Immature natural killer cell (primary cell): ENCODE data around the gene B4GALNT4. TPM values are rescaled to one million over a fixed set of nuclear protein-coding genes. Genes with fewer than 3 reads are reported as not detected.
"Not testable (repeated sequence)": the region's sequence is repeated elsewhere in the genome, so short reads cannot be mapped to it uniquely, and the experiment has no call there.

Experiments
- DNase-seq, 3 donors: peaks; one replicate each; pipeline ENCODE4 v3.0.0; 2022; ENCODE audit warnings: mixed read lengths in 1 of 3
- H3K27ac Mint-ChIP-seq, 6 donors: one replicate each; pipeline ENCODE4 v1.8.0; 2020; ENCODE audit warnings: mixed read lengths in 6 of 6, mild to moderate bottlenecking in 5 of 6, inconsistent platforms in 4 of 6, moderate library complexity in 3 of 6
- H3K27me3 Mint-ChIP-seq, 3 donors: one replicate each; pipeline ENCODE4 v1.8.0; 2020 to 2021; ENCODE audit warnings: low read depth in 3 of 3, mild to moderate bottlenecking in 3 of 3, mixed read lengths in 3 of 3, moderate library complexity in 3 of 3, inconsistent platforms in 1 of 3
- H3K36me3 Mint-ChIP-seq, 3 donors: one replicate each; pipeline ENCODE4 v1.8.0; 2020; ENCODE audit warnings: mixed read lengths in 3 of 3, inconsistent platforms in 2 of 3, mild to moderate bottlenecking in 2 of 3
- H3K4me1 Mint-ChIP-seq, 2 donors: one replicate each; pipeline ENCODE4 v1.8.0; 2020; ENCODE audit warnings: inconsistent platforms in 2 of 2, mild to moderate bottlenecking in 2 of 2, mixed read lengths in 2 of 2, moderate library complexity in 1 of 2
- H3K4me3 Mint-ChIP-seq, 5 donors: one replicate each; pipeline ENCODE4 v1.8.0; 2020; ENCODE audit warnings: mild to moderate bottlenecking in 5 of 5, mixed read lengths in 5 of 5, inconsistent platforms in 3 of 5, moderate library complexity in 3 of 5
- H3K9me3 Mint-ChIP-seq, 6 donors: one replicate each; pipeline ENCODE4 v1.8.0; 2020; ENCODE audit warnings: mild to moderate bottlenecking in 6 of 6, mixed read lengths in 6 of 6, inconsistent platforms in 4 of 6, moderate library complexity in 3 of 6
- polyA plus RNA-seq, 3 donors: library from polyadenylated mRNA; unstranded; fragments of 300-500 nt; fragmentation: Illumina TruSeq; gene quantifications; one replicate each; pipeline ENCODE4 v1.2.3, GENCODE V29; 2021

B4GALNT4 gene
- polyA plus RNA-seq, 3 donors from 2014 or later = 0.53 TPM; not detected in 2

DNA sequence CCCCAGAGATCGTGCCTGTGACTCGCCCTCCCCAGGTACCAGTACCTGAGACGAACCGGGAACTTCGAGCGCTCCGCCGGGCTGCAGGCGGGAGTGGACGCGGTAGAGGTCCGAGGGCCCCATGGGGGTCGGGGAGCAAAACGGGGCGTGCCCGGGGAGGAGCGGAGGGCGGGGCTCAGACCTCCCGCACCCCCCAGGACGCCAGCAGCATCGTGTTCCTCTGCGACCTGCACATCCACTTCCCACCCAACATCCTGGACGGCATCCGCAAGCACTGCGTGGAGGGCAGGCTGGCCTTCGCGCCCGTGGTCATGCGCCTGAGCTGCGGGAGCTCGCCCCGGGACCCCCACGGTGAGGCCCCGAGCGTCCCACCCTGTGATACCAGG is 10.8 kb downstream of the B4GALNT4 start:
- Mint-ChIP-seq H3K27ac (no peak overlapping the region), H3K27me3 (peaks cover 2 to 7% (median 4%) of the 10 kb centered on the region in 3 donors), H3K36me3 (no peaks in the 10 kb centered on the region), H3K9me3 (no peaks in the 10 kb centered on the region), H3K4me3 (no peak overlapping the region), H3K4me1 (peaks cover 4 to 6% of the 10 kb centered on the region in 2 donors)
- DNase-seq = no peak

DNA sequence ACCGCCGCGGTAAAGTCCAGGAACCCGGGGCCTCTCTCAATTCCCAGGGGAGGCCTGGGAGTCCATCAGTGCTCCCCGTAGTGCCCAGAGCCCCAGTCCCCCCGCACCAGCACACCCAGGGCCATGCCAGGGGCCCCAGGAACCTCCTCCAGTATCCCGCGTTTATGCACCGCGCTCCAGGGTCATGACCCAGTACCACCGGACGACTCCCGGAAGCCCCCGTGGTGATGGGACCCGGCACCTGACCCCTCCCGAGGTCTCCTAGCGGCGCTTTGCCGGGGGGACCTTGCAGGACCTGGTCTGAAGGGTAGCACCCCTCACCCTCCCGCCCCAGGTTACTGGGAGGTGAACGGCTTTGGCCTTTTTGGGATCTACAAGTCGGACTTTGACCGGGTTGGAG is 11.2 kb downstream of the B4GALNT4 start:
- DNase-seq = no peak
- Mint-ChIP-seq H3K27ac (no peak overlapping the region), H3K36me3 (no peaks in the 10 kb centered on the region), H3K9me3 (no peaks in the 10 kb centered on the region), H3K27me3 (peaks cover 2 to 7% (median 4%) of the 10 kb centered on the region in 3 donors), H3K4me3 (no peak overlapping the region), H3K4me1 (peaks cover 4 to 6% of the 10 kb centered on the region in 2 donors)

DNA sequence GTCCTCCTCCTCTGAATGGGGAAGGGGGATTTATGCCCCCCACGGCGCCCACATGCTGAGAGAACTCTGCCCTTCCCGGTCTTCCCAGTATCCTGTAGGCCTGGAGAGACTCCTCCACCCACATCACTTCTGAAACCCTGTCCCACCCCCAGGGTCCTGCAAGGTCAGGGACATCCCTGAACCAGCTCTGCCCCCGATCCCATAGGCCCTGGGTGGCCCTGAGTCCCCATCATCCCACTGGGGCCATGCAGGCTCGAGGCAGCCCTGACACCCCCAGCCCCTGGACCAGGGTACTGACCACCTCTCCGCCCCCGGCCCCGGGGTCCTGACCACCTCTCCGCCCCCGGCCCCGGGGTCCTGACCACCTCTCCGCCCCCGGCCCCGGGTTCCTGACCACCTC is 11.7 kb downstream of the B4GALNT4 start:
- H3K36me3 Mint-ChIP-seq = no peaks in the 10 kb centered on the region
- H3K27ac Mint-ChIP-seq = no peak overlapping the region
- peaks cover 2 to 7% (median 4%) of the 10 kb centered on the region in 3 donors for H3K27me3 Mint-ChIP-seq
- H3K9me3 Mint-ChIP-seq = no peaks in the 10 kb centered on the region
- peaks cover 4 to 6% of the 10 kb centered on the region in 2 donors for H3K4me1 Mint-ChIP-seq
- no peak for DNase-seq
- H3K4me3 Mint-ChIP-seq = no peak overlapping the region

DNA sequence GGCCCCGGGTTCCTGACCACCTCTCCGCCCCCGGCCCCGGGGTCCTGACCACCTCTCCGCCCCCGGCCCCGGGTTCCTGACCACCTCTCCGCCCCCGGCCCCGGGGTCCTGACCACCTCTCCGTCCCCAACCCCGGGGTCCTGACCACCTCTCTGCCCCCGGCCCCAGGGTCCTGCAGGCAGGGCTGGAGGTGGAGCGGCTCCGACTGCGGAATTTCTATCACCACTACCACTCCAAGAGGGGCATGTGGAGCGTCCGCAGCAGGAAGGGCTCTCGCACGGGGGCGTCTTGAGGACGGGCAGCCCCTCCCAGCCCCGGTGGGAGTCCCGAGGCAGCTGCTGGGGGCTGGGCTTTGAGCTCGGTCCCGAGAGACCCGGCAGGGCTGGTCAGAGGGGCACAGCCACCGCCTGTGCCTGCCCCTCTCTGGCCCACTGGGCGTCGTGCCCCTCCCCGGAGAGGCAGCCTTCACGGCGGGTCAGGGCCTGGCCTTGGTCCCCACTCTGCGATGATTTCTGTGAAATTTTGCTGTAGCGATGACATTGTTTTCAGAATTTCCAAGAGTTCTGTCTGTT is 12.3 kb downstream of the B4GALNT4 start:
- no peak overlapping the region for H3K4me3 Mint-ChIP-seq
- no peaks in the 10 kb centered on the region for H3K9me3 Mint-ChIP-seq
- peaks cover 2 to 7% (median 4%) of the 10 kb centered on the region in 3 donors for H3K27me3 Mint-ChIP-seq
- no peak overlapping the region for H3K27ac Mint-ChIP-seq
- no peak for DNase-seq
- no peaks in the 10 kb centered on the region for H3K36me3 Mint-ChIP-seq
- H3K4me1 Mint-ChIP-seq = peaks cover 6 to 7% of the 10 kb centered on the region in 2 donors

DNA sequence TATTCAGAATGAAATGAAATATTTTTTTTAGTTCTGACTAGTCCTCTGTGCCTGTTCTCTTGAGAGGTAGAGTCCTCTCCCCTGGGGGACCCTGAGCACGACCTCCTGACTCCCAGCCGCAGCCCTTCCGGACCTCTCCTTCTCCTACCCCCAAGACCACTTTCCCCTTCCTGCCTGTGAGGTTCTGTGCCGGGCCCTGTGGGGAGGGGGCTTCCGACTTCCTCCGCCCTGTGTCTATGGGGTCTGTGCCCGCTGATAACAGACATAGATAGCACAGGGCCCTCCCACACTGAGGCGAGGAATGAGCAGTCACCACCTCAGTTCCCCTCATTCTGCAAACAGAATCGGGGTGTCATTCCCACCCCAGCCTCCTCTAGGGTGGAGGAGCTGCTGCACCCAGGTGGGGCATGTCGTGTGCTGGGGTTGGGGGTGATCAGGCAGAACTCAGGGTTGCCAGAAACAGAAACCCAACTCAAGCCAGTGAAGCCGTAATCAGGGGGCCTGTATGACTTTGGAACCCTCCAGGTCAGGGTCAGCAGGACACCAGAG is 12.9 kb downstream of the B4GALNT4 start:
- DNase-seq = no peak
- Mint-ChIP-seq H3K36me3 (peaks cover 0 to 3% (median 0%) of the 10 kb centered on the region in 3 donors), H3K4me3 (no peak overlapping the region), H3K9me3 (no peaks in the 10 kb centered on the region), H3K4me1 (peaks cover 12 to 13% of the 10 kb centered on the region in 2 donors), H3K27me3 (peaks cover 3 to 7% (median 4%) of the 10 kb centered on the region in 3 donors), H3K27ac (no peak overlapping the region)

DNA sequence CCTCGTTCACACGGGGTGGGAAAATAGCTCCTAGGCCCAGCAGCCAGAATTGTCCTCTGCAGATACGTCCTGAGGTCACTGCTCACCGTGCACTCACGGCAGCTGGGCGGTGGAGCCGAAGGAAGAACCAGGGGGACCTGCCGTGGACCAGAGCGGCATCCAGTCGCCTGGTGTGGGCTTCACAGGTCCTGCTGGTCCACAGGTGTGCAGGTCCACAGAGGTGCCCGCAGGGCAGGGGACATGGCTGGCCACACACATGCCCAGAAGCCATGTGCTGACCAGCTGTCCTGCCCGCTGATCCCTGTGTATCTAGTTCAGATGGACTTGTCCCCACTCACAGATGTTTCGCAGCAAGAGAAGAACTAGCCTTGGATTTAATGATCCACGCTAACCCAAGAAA is 14.1 kb downstream of the B4GALNT4 start:
- Mint-ChIP-seq H3K27ac (no peak overlapping the region), H3K36me3 (peaks cover 0 to 4% (median 0%) of the 10 kb centered on the region in 3 donors), H3K4me3 (no peak overlapping the region), H3K9me3 (no peaks in the 10 kb centered on the region), H3K4me1 (peaks cover 25 to 26% of the 10 kb centered on the region in 2 donors), H3K27me3 (peaks cover 1 to 4% (median 4%) of the 10 kb centered on the region in 3 donors)
- DNase-seq = no peak

DNA sequence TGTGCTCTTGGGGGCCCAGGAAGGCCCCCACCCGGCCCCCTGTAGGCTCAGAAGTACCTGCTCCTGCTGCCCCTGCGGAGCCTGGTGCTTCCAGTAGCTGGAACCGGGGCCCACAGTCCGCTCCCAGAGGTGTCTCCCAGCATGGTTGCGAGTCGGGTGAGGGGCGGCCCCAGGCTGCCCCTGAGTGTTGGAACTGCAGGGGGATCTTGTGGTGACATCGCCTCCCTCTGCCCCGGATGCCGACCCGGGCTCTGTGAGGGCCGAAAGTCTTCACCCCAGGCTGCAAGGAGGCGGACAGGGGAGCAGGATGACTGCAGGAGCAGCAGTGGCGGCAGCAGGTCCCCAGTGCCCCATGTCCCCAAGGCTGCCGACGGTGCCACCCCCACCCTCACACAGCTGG is 15.2 kb downstream of the B4GALNT4 start:
- Mint-ChIP-seq H3K4me3 (no peak overlapping the region), H3K27me3 (peaks cover 0 to 4% (median 4%) of the 10 kb centered on the region in 3 donors), H3K9me3 (no peaks in the 10 kb centered on the region), H3K27ac (no peak overlapping the region), H3K4me1 (peaks cover 25 to 26% of the 10 kb centered on the region in 2 donors), H3K36me3 (peaks cover 0 to 4% (median 0%) of the 10 kb centered on the region in 3 donors)
- no peak for DNase-seq

DNA sequence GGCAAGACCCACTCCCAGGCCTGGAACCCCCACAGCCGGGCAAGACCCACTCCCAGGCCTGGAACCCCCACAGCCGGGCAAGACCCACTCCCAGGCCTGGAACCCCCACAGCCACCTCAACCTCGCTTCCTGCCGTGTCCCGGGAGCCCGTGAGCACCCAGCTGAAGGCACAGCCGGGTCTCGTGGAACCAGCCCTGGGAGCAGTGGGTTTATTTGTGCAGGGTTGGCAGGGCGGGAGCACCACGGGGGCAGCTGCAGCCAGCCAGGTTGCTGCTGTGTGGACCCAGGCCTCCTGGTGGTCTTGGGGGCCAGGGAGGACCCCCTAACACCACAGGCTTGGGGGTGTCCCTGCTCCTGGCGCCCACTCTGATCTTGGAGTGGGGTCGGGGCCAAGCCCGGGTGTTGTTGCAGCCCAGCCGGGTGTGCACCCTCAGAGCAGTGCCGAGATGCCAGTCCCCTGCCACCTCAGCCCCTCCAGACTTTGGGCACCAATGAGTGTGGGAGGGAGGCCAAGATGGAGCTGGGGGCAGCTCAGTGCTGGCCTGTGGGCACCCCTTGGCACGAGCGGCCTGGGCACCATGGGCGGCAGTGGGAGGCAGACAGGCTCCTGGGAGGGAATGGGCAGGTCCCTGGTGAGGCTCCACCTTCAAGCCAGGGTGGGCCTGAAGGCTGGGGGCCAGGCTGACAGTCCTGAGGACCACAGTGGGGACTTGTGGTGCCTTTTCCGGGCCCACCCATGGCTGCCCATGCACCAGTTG is 16.5 kb downstream of the B4GALNT4 start:
- H3K4me1 Mint-ChIP-seq = peaks cover 25 to 26% of the 10 kb centered on the region in 2 donors
- no peak overlapping the region for H3K27ac Mint-ChIP-seq
- H3K36me3 Mint-ChIP-seq = peaks cover 0 to 4% (median 0%) of the 10 kb centered on the region in 3 donors
- no peak overlapping the region for H3K4me3 Mint-ChIP-seq
- DNase-seq = no peak
- no peaks in the 10 kb centered on the region for H3K9me3 Mint-ChIP-seq
- H3K27me3 Mint-ChIP-seq = peaks cover 0 to 4% (median 4%) of the 10 kb centered on the region in 3 donors

DNA sequence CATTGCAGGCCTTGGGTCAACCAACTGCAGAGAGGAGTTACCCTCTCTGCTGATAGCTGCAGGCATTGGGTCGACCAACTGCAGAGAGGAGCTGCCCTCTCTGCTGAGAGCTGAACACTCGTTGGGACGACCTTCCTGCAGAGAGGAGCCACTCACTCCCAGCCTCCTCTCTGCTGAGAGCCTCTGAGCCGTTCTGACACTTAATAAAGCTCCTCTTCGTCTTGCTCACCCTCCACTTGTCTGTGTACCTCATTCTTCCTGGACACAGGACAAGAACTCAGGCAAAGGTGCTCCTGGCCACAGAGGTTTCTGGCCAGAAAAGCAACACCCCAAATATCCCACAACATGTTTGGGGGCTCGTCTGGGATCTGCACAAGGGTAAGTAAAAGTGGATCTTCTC is 17.2 kb downstream of the B4GALNT4 start:
- Mint-ChIP-seq H3K9me3 (no peaks in the 10 kb centered on the region), H3K36me3 (peaks cover 0 to 4% (median 0%) of the 10 kb centered on the region in 3 donors), H3K4me1 (peaks cover 25 to 26% of the 10 kb centered on the region in 2 donors), H3K27ac (peak overlapping the region in 2 of 6 donors; percentile 89 to 93), H3K27me3 (peaks cover 0 to 4% (median 4%) of the 10 kb centered on the region in 3 donors), H3K4me3 (peak overlapping the region in 1 of 5 donors; percentile 54)
- DNase-seq = no peak

DNA sequence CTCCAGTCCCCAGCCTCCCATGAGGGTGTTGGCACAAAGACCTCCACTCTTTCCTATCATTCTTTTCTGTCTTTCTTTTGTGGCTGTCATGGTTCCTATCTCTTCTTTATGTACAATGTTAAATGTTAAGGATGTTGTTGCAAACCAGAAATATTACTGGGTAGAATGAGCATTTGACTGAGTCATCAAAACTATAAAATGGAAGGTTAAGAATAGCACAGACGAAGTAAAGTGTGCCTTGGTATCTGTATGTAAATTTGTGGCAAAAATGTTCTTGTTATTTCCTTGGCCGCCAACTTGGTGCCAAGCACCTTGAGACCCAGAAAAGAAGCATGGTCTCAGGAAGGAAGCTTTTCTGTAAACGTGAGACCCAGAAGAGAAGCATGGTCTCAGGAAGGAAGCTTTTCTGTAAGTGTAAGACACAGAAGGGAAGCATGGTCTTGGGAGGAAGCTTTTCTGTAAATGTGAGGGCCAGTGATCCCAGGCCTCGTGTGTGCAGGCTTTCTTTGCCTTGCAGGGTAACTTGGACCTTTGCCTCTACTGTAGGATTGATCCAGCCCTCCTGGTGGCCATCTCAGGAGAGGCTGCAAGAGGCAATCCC is 18.0 kb downstream of the B4GALNT4 start:
- Mint-ChIP-seq H3K36me3 (peaks cover 0 to 4% (median 0%) of the 10 kb centered on the region in 3 donors), H3K27me3 (peaks cover 0 to 4% (median 2%) of the 10 kb centered on the region in 3 donors), H3K9me3 (no peaks in the 10 kb centered on the region), H3K4me3 (peak overlapping the region; percentile 1 to 79 (median 18)), H3K27ac (peak overlapping the region; percentile 13 to 93 (median 86)), H3K4me1 (peaks cover 25% of the 10 kb centered on the region in 2 donors)
- peak in 1 of 3 donors; percentile 37 for DNase-seq

DNA sequence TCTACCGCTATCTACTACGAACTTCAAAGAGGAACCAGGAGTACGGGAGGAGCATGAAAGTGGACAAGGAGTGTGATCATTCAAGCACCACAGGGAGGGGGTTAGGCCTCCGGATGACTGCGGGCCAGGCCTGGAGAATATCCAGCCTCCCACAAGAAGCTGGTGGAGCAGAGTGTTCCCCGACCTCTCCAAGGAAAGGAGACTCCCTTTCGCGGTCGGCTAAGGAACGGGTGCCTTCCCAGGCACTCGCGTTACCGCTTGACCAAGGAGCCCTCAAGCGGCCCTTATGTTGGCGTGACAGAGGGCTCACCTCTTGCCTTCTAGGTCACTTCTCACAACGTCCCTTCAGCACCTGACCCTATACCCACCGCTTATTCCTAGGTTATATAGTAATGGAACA is 20.1 kb downstream of the B4GALNT4 start:
- H3K4me3 Mint-ChIP-seq, H3K9me3 Mint-ChIP-seq, H3K36me3 Mint-ChIP-seq, H3K27me3 Mint-ChIP-seq, H3K27ac Mint-ChIP-seq, DNase-seq: not testable (repeated sequence)
- peaks cover 20% of the 10 kb centered on the region in 2 donors for H3K4me1 Mint-ChIP-seq

DNA sequence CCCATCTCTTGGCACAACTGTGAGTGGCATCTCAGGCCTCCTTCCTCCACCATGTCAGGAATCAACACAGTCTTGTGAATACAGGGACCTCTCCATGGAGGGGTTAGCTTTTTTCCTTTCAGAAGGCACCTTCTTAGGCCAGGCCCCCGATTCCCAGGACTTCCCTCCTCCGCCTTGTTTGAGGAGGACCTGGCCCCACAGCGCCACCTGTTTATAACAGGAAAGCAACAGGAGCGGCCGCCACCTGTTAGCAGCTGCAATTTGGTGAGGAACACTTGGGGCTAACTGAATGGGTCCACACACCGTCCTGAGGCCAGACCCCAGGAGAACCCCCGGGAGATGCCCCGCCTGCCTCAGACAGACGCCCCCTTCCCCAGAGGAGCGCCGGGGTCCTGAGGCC is 20.9 kb downstream of the B4GALNT4 start:
- Mint-ChIP-seq H3K27ac (no peak overlapping the region), H3K27me3 (peaks cover 0 to 4% (median 0%) of the 10 kb centered on the region in 3 donors), H3K4me1 (peaks cover 20% of the 10 kb centered on the region in 2 donors), H3K4me3 (no peak overlapping the region), H3K36me3 (peaks cover 0 to 4% (median 0%) of the 10 kb centered on the region in 3 donors), H3K9me3 (no peaks in the 10 kb centered on the region)
- no peak for DNase-seq

DNA sequence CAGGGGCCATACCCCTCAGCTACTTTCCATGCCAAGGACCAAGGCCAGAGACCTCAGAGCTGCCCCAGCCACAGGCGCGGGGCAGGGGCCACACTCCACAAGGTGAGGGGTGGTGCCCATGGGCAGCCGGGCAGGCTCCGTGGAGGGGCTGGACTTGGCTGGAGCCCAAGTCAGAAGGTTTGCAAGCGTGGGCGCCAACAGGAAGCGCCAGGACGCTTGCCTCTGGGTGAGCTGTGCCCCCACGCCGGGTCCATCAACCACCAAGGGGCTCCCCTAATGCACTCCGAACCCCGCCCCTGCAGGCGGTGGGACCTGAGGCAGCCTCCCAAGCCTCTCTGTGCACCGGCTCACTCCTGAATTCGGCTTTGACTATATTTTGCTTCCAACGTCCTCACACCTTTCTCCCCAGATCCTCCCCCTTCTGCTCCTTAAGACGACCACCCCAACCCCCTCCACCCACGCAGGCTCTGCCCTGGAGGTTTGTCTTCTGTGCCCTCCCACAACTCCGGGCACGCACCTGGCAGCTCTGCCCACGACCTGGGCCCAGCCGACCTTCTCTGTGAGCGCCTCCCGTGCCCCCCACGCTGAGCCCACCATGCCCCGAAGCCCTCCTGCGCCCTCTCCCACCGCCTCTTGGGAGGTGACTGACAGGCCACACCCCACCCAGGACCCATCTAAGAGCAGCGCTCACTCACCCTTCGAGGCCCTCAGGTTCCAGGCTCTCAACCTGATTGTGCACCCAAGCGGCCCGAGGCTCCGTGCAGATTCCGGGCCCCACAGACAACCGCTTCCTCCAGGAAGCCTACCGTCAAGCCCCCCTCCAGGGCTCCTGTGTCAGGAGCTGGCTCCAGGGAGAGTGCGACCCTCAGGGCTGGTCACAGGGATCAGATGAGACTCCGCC is 22.1 kb downstream of the B4GALNT4 start:
- Mint-ChIP-seq H3K27ac (no peak overlapping the region), H3K36me3 (peaks cover 0 to 4% (median 0%) of the 10 kb centered on the region in 3 donors)
- no peak for DNase-seq

More for the DNA sequence above, 22.1 kb downstream of the B4GALNT4 start:
- peaks cover 0 to 4% (median 0%) of the 10 kb centered on the region in 3 donors for H3K27me3 Mint-ChIP-seq
- H3K9me3 Mint-ChIP-seq = no peaks in the 10 kb centered on the region
- H3K4me3 Mint-ChIP-seq = no peak overlapping the region
- peaks cover 20 to 22% of the 10 kb centered on the region in 2 donors for H3K4me1 Mint-ChIP-seq
